IMR-90 (cell line): ENCODE data around the gene CHRNG. TPM values are rescaled to one million over a fixed set of nuclear protein-coding genes. Genes with fewer than 3 reads are reported as not detected.

Experiments used
- ATAC-seq: fragments of 200-7000 bp; cut with Tn5 transposase; 2 replicates; pipeline ENCODE4 v1.9.1; 2020; ENCODE audit warnings: low read depth, mild to moderate bottlenecking, moderate library complexity
- BruUV-seq: library from RNA; stranded (reverse); fragments of 400-500 nt; replicated peaks from 2 replicates; lab custom pipeline; 2021; lab: Mats Ljungman, UMichigan
- CTCF ChIA-PET: fragments of 300-600 bp; formaldehyde crosslinking; extraction: SDS; loops from one replicate; lab custom pipeline; 2021; ENCODE audit warnings: antibody characterized with exemption; lab: Yijun Ruan, JAX
- POLR2A ChIA-PET: fragments of 300-600 bp; sonication (Branson Sonifier 250); formaldehyde crosslinking; loops from one replicate; lab custom pipeline; 2022; ENCODE audit warnings: antibody characterized with exemption; ENCODE audit not compliant: unreplicated experiment; lab: Charles Lee
- DNase-seq: peaks from one replicate; pipeline ENCODE4 v3.0.0; 2013
- H2AFZ ChIP-seq: replicated peaks from 2 replicates; pipeline ENCODE3; 2013; ENCODE audit warnings: low read length, mild to moderate bottlenecking; ENCODE audit not compliant: poor library complexity
- H2AK5ac ChIP-seq: 2 replicates; pipeline ENCODE4 v1.6.1; 2013; ENCODE audit warnings: low read depth, low read length, inconsistent platforms
- H2AK9ac ChIP-seq: replicated peaks from 2 replicates; pipeline ENCODE3; 2013; ENCODE audit warnings: mild to moderate bottlenecking, low read depth, low read length, moderate library complexity; ENCODE audit not compliant: poor library complexity
- H2BK120ac ChIP-seq: 2 replicates; pipeline ENCODE4 v1.6.1; 2013; ENCODE audit warnings: low read depth, low read length, inconsistent platforms
- H2BK15ac ChIP-seq: 3 replicates; pipeline ENCODE4 v1.6.1; 2013; ENCODE audit warnings: low read depth, low read length, inconsistent platforms
- H2BK20ac ChIP-seq: 2 replicates; pipeline ENCODE4 v1.6.1; 2013; ENCODE audit warnings: low read depth, mild to moderate bottlenecking, inconsistent platforms, low read length, moderate library complexity
- H2BK5ac ChIP-seq: 2 replicates; pipeline ENCODE4 v1.6.1; 2013; ENCODE audit warnings: mild to moderate bottlenecking, low read depth, low read length, inconsistent platforms; ENCODE audit not compliant: poor library complexity, severe bottlenecking
- H3K14ac ChIP-seq: replicated peaks from 2 replicates; pipeline ENCODE4 v1.6.1; 2013; ENCODE audit warnings: low read depth, low read length, inconsistent platforms
- H3K18ac ChIP-seq: 2 replicates; pipeline ENCODE4 v1.6.1; 2013; ENCODE audit warnings: low read depth, low read length, control low read depth
- H3K23ac ChIP-seq: 2 replicates; pipeline ENCODE4 v1.6.1; 2013; ENCODE audit warnings: low read depth, low read length, inconsistent platforms
- H3K27ac ChIP-seq: 2 replicates; pipeline ENCODE4 v1.5.1; 2013; ENCODE audit warnings: mild to moderate bottlenecking, control low read depth, low read length; ENCODE audit not compliant: insufficient read depth
- H3K27me3 ChIP-seq: 2 replicates; pipeline ENCODE4 v1.6.1; 2013; ENCODE audit warnings: low read length; ENCODE audit not compliant: control insufficient read depth, insufficient read depth
- H3K36me3 ChIP-seq: 2 replicates; pipeline ENCODE4 v1.6.1; 2013; ENCODE audit warnings: low read length, mixed read lengths; ENCODE audit not compliant: control insufficient read depth, insufficient read depth
- H3K4ac ChIP-seq: 2 replicates; pipeline ENCODE4 v1.6.1; 2013; ENCODE audit warnings: low read depth, low read length, inconsistent platforms
- H3K4me1 ChIP-seq: 2 replicates; pipeline ENCODE4 v1.6.1; 2013; ENCODE audit warnings: low read length, mixed read lengths; ENCODE audit not compliant: control insufficient read depth, insufficient read depth
- H3K4me2 ChIP-seq: 2 replicates; pipeline ENCODE4 v1.6.1; 2013; ENCODE audit warnings: low read depth, mild to moderate bottlenecking, control low read depth, low read length, moderate library complexity
- H3K4me3 ChIP-seq: 2 replicates; pipeline ENCODE4 v1.5.1; 2013; ENCODE audit warnings: low read depth, mild to moderate bottlenecking, control low read depth, low read length, moderate library complexity; ENCODE audit not compliant: insufficient read depth
- H3K56ac ChIP-seq: 2 replicates; pipeline ENCODE4 v1.6.1; 2013; ENCODE audit warnings: low read length, inconsistent platforms; ENCODE audit not compliant: insufficient read depth; ENCODE audit errors: extremely low read depth
- H3K79me1 ChIP-seq, 2 experiments: 2 replicates each; pipeline ENCODE4 v1.6.1; 2013; ENCODE audit warnings: low read length in 2 of 2, inconsistent platforms in 1 of 2, low read depth in 1 of 2
- H3K9ac ChIP-seq: 2 replicates; pipeline ENCODE4 v1.6.1; 2013; ENCODE audit warnings: low read depth, low read length, control low read depth
- H3K9me1 ChIP-seq: 2 replicates; pipeline ENCODE4 v1.6.1; 2013; ENCODE audit warnings: low read length, inconsistent platforms; ENCODE audit not compliant: insufficient read depth
- H3K9me3 ChIP-seq: 2 replicates; pipeline ENCODE4 v1.6.1; 2013; ENCODE audit warnings: low read length; ENCODE audit not compliant: control insufficient read depth, insufficient read depth
- H4K20me1 ChIP-seq: 2 replicates; pipeline ENCODE4 v1.6.1; 2013; ENCODE audit warnings: low read length, inconsistent platforms; ENCODE audit not compliant: insufficient read depth
- H4K5ac ChIP-seq: 2 replicates; pipeline ENCODE4 v1.6.1; 2013; ENCODE audit warnings: mild to moderate bottlenecking, low read depth, low read length, control low read depth
- H4K8ac ChIP-seq, 2 experiments: 2 replicates each; pipeline ENCODE4 v1.6.1; 2013; ENCODE audit warnings: low read depth in 2 of 2, low read length in 2 of 2, control low read depth in 1 of 2, inconsistent platforms in 1 of 2
- H4K91ac ChIP-seq: 2 replicates; pipeline ENCODE4 v1.6.1; 2013; ENCODE audit warnings: low read depth, low read length, inconsistent platforms; ENCODE audit not compliant: insufficient read depth
- NFE2L2 ChIP-seq: fragments of 150-350 bp; IDR thresholded peaks from 2 replicates; pipeline ENCODE4 v1.6.1; 2016; ENCODE audit warnings: low read depth, mild to moderate bottlenecking, low read length
- SMC3 ChIP-seq: fragments of 150-350 bp; IDR thresholded peaks from 2 replicates; pipeline ENCODE4 v1.6.1; 2016; ENCODE audit warnings: low read depth, mild to moderate bottlenecking, antibody characterized with exemption, low read length, moderate library complexity
- WGBS, 2 experiments: methylation state at CpG; one replicate each; pipeline versions ENCODE4 v1.1.5 to v1.1.7; 2013; ENCODE audit warnings: missing lambda C conversion rate in 2 of 2; ENCODE audit not compliant: insufficient read length in 1 of 2; ENCODE audit errors: extremely low coverage in 2 of 2; 5-methylcytosine and 5-hydroxymethylcytosine counted together
- dilution Hi-C: fragments of 300-500 bp; cut with HindIII; formaldehyde crosslinking; loops from one replicate; pipeline ENCODE4 v1.14.3; 2018; ENCODE audit warnings: low sequenced_read_pairs; ENCODE audit not compliant: unreplicated experiment
- in situ Hi-C: fragments of 300-500 bp; cut with MboI; formaldehyde crosslinking; loops from 3 replicates; pipeline ENCODE4 v1.14.3; 2019; ENCODE audit warnings: low sequenced_read_pairs, inconsistent platforms, mixed read lengths
- intact Hi-C: fragments of 100-400 bp; cut with micrococcal nuclease; formaldehyde crosslinking; loops from 2 replicates; pipeline ENCODE4 v1.10.0; 2022
- polyA plus RNA-seq, 3 experiments: library from polyadenylated mRNA; depleted of rRNA; stranded (reverse); fragments of >200 nt; gene quantifications; 2 replicates each; pipeline ENCODE4 v1.2.3, GENCODE V29; 2012; ENCODE audit warnings: low replicate concordance in 1 of 3
- total RNA-seq: library from RNA; depleted of rRNA; stranded (reverse); fragments of >200 nt; gene quantifications from 2 replicates; pipeline ENCODE4 v1.2.3, GENCODE V29; 2012
- TF ChIP-seq, protein P1 (sequence below): fragments of 150-350 bp; IDR thresholded peaks from 2 replicates; pipeline ENCODE4 v1.6.1; 2017; ENCODE audit warnings: mild to moderate bottlenecking, antibody characterized with exemption, low read length, low read depth

CHRNG gene
- total and polyA plus RNA-seq, 2 of the 4 experiments (the other 2 are of a cell fraction): not detected

DNA sequence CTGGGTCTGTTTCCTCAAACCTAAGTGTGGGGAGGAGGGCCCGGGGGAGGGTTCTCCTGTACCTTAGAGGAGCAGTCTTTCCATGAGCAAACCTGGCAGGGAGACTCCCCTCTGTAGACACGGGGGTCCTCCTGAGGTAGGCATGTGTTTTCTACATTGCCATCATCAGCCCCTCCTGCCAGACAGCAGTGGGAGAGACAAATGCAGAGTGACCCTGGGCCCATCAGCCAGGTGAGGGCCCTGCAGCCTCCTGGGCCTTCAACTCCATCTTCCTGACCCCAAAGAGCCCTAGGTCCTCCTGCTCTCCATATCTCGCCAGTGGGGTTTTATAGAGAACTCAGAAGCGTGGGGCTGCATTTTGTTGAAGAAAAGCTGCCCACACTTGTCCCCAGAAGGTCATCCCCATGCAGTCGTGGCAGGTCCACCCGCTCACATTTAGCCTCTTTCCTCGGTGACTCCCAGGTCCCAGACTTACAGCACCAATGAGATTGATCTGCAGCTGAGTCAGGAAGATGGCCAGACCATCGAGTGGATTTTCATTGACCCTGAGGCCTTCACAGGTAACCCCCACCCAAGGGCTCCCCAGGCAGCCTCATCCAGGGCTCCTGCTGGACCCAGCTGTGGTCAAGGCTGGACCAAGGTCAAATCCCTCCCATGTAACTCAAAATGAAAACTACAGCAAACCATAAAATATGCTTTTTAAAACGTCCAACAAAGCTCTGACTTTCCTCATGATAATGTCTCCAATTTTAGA lies 2.6 kb downstream of the CHRNG start:
- H2AK9ac ChIP-seq: no peak overlapping the region
- no peak overlapping the region for H2BK5ac ChIP-seq
- BruUV-seq: no TSS peak
- intact Hi-C loops: no loop called here
- H4K91ac ChIP-seq: no peak overlapping the region
- WGBS, 2 experiments: 77% methylated on average over 5 of the region's 9 CpGs; no CpG with 5 or more reads in 1 of the 2 experiments
- H3K36me3 ChIP-seq: peaks cover 4% of the 10 kb centered on the region; the same call in 1 of the 2 replicates
- H3K56ac ChIP-seq: no peak overlapping the region
- no peak overlapping the region for H3K9ac ChIP-seq
- no peak overlapping the region for H2BK15ac ChIP-seq
- no peaks in the 10 kb centered on the region; the same call in 1 of the 2 replicates for H4K20me1 ChIP-seq
- H4K5ac ChIP-seq: no peak overlapping the region
- peaks cover 0 to 8% of the 10 kb centered on the region in 2 experiments; a peak in 2 of 4 replicates for H3K79me1 ChIP-seq
- H3K27ac ChIP-seq: no peak overlapping the region
- no peak overlapping the region for H3K4ac ChIP-seq
- dilution Hi-C loops: no loop called here
- no peak overlapping the region for H3K14ac ChIP-seq
- no peak overlapping the region for H3K4me2 ChIP-seq
- no peak overlapping the region for H2BK120ac ChIP-seq
- no peak overlapping the region for H3K4me3 ChIP-seq
- in situ Hi-C loops: no loop called here
- no peak overlapping the region for H2AK5ac ChIP-seq
- H3K23ac ChIP-seq: no peak overlapping the region
- H3K9me3 ChIP-seq: no peaks in the 10 kb centered on the region
- POLR2A ChIA-PET: no interaction called here
- no peak overlapping the region for H2AFZ ChIP-seq
- H3K9me1 ChIP-seq: peaks cover 5% of the 10 kb centered on the region; the same call in 1 of the 2 replicates
- H3K27me3 ChIP-seq: peaks cover 14% of the 10 kb centered on the region
- CTCF ChIA-PET: no interaction called here
- ATAC-seq: no peak
- no peak for DNase-seq
- no peak overlapping the region for H4K8ac ChIP-seq
- TF ChIP-seq, protein P1, sequence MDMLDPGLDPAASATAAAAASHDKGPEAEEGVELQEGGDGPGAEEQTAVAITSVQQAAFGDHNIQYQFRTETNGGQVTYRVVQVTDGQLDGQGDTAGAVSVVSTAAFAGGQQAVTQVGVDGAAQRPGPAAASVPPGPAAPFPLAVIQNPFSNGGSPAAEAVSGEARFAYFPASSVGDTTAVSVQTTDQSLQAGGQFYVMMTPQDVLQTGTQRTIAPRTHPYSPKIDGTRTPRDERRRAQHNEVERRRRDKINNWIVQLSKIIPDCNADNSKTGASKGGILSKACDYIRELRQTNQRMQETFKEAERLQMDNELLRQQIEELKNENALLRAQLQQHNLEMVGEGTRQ: no peak
- TF ChIP-seq NFE2L2 (no peak), SMC3 (no peak)
- H2BK20ac ChIP-seq: no peak overlapping the region
- no peak overlapping the region for H3K18ac ChIP-seq
- H3K4me1 ChIP-seq: no peaks in the 10 kb centered on the region; the same call in 1 of the 2 replicates
